HG02571 (cell line): ENCODE data around the gene UTF1.

Source experiments
- ATAC-seq: cut with Tn5 transposase; IDR thresholded peaks from one replicate; pipeline ENCODE4 v1.9.1; 2021; ENCODE audit warnings: mild to moderate bottlenecking, moderate library complexity; ENCODE audit not compliant: unreplicated experiment

The UTF1 gene

DNA sequence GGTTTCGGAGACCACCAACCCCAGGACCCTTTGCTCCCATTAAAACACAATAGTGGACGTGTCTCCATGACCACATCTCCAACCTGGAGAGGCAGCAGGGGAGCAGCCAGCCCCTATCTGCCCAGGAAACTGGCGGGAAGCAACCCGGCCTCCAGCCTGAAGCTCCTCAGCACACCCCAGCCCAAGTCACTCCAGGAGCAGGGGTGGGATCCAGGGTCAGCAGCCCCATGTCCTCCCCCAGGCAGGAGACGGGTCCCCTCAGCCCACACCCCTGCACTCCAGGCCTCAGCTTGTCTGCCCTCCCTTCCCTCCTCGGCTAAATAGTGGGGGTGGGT is 46.0 kb downstream of the UTF1 start:
- no peak for ATAC-seq

DNA sequence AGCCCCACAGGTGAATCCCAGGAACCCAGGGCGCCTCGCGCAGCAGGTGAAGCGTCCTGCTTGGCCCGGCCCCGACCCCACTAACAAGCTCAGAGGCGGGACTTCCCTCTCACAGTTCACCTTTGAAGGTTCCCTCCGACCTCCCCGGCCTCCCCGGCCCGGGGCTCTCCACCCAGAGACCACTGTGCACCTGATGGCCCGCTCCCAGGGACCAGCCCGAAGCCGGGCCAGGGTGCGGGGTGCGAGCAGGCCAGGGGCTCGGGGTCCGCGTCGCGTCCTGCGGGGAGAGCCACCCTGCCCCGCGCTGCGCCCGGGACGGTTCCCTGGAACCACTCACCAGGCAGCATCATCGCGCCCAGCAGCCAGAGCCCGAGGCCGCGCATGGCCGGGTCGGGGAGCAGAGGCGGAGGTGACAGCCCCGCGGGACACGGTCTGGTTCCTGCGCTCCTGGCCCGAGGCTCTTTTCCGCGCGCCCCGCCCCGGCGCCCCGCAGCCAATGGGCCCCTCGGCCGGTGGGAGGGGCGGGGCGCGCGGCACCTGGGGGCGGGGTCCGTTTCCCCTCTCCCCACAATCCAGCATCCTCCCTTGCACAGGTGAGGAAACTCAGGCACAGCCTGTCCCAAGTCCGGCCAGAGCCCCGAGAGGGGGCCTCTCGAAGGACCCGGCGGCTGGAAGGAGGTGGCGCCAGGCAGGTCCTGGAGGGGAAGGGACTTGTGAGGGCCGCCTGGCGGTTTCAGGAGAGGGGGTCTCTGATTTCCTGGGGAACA is 46.6 kb downstream of the UTF1 start, which contains the start of gene ADAM8:
Gene ADAM8, minus strand, starts transcription at position 434 of the 767 bp plus-strand sequence. Its CDS starts 51 bp downstream, at position 383.
- ATAC-seq: peak; percentile 40

DNA sequence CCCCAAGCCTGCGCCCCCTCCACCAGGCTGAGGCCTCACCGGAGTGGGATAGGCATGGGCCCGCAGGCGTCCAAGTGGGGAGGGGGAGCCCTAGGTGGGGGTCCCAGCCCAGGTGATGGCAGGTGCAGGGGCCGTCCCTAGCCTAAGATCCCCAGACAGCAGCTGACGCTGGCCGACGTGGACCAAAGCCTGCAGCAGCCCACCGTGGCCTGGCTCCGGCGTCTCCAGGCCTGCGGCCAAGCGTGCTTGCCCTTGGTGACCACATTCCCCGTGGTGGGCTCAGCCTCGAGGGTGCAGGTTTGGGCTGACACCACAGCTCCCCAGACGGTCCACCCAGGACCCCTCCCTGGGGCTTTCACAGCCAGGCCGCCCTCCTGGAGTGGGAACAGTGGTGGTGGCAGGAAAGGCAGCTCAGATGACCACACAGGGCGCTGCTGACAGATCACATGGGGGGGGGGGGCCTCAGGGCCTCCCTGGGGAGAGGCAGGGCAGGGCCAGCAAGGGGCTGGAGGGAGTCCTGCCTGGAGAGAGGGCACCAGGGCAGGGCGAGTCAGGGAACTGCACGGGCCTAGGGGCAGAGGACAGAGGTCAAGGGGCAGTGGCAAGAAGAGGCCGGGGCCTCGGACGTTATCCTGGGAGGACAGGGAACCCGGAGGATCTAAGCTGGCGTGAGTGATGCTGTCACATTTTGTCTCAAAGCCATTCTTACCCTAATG is 47.4 kb downstream of the UTF1 start:
- no peak for ATAC-seq

DNA sequence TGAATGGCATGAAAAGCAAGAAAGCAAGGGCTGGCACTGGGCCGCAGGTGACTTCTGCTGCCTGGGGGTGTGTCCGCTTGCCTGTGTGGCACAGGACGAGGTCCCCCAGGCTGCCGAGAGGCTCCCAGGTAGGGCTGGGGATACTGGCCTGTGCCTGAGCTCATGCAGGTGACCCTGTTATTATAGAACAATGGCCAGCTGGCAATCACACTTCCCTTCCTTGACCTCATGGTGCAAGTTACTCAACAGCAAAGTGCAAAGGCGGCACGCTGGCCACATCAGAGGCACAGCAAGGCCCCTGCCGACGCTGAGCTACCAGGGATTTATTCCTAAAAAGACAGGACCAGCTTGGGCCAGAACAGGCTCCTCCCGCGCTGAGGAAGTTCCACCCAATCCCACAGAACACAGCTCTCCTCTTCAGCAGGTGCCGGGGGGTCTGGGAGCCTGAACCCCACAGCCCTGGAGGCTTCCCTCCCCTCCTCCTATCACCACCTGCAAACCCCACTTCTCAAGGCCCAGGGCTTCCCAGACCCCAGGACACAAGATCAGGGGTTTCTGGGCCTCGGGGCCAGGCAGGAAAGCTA is 48.1 kb downstream of the UTF1 start:
- ATAC-seq: no peak

DNA sequence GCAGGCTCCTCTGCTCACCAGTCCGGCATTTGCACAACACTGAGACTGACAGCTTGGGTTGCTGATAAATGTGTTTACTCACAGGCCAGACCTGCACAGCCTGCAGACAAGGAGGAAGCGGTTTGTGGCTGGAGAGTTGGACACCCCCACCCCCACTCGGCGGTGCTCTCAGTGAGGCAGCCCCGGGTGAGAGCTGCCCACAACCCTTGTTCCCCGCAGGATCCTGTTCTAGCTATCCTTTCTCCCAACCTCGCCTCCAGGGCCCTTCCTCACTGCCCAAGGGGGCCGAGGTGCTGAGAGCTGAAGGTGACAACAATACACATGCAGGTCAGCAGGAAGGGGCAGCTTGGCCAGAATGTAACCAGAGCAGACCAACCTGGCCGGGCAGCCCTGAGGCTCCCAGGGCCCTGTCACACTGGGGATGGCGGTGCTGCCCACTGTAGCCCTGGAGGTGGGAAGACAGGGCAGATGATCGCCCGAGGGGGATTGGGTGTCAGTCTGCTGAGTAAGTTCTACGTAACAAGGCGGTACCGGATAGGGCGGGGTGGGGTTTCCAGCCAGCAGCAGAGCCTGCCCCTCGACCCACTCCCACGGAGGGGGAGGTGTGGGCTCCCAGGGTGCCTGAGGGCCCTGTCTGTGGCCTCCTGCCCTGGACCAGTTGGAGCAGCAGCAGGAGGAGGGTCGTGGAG is 48.7 kb downstream of the UTF1 start:
- ATAC-seq: no peak

DNA sequence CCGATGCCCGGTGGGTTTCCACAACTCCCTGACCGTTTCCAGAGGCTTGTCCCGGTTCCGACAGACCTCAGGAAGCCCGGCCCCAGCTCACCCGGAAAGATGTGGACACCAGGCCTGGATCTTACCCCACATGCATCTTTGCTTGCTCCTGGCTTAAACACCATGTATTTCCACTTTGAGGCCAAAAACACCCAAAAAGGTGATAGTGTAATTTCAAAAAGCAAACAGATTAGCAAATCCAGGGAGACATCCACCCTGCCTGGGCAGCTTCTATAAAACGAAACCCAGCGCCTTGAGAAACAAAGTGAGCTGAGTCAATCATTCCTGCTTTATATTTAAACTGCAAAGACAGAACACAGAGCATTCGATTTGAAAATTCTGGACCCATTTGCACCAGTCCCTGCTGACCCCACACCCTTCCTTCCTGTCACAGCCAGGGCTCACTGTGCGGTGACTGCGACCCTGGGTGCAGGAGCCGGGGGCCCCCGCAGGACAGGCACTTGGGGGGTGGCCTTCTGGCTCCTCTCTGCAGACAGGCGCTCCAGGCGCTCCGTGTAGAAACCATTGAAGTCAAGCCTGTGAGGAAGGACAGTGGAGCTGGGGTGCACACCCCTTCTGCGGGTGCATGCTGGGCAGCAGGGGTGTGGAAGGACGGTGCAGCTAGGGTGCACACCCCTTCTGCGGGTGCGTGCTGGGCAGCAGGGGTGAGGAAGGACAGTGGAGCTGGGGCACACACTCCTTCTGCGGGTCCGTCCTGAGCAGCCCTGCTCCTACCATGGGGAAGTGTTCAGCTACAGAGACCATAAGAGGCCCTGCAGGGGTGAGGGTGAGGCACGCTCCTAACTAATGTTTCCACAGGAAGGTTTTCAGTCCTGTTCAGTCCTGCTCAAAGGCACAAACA is 49.6 kb downstream of the UTF1 start:
- ATAC-seq: no peak

DNA sequence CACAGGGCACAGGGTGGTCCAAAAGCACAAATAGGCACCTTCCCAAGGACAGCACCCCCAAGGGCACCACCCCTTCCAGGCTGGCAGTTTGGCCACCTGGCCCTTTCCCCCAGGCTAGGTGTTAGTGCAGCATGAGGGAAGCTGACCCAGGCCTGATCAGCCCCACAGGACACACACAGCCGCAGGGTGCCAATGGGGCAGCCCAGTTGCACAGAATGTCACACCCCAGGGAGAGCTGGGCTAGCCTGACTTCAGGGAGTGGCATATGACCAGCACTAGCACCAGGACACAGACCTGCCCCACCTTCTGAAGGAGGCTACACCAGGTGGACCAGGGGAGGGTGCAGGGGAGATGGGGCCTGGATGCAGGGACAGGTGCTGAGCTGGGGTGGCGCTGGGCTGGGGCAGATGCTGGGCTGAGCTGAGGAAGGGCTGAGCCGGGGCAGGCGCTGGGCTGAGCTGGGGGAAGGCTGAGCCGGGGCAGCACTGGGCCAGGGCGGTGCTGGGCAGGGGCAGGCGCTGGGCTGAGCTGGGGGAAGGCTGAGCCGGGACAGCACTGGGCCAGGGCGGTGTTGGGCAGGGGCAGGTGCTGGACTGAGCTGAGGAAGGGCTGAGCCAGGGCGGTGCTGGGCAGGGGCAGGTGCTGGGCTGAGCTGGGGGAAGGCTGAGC is 50.5 kb downstream of the UTF1 start:
- no peak for ATAC-seq

DNA sequence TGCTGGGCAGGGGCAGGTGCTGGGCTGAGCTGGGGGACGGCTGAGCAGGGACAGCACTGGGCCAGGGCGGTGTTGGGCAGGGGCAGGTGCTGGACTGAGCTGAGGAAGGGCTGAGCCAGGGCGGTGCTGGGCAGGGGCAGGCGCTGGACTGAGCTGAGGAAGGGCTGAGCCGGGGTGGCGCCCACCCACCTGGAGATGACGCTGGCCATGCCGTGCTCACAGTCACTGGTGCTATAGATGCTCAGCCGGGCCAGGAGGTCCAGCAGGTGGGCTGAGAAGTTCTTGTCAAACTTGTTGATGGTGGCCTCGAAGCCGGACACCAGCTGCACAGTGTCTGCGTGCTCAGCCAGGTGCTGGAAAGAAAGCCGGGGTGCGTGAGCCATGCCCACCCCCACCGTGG is 51.1 kb downstream of the UTF1 start:
- no peak for ATAC-seq
